SHP77 treated with DMSO at 0.1 percent for 48 hours (cell line): ENCODE results near the gene MYADML2.

ENCODE experiments used
- DNase-seq: peaks from one replicate; lab custom pipeline; 2025; lab: John Stamatoyannopoulos, UW

The MYADML2 gene

DNA sequence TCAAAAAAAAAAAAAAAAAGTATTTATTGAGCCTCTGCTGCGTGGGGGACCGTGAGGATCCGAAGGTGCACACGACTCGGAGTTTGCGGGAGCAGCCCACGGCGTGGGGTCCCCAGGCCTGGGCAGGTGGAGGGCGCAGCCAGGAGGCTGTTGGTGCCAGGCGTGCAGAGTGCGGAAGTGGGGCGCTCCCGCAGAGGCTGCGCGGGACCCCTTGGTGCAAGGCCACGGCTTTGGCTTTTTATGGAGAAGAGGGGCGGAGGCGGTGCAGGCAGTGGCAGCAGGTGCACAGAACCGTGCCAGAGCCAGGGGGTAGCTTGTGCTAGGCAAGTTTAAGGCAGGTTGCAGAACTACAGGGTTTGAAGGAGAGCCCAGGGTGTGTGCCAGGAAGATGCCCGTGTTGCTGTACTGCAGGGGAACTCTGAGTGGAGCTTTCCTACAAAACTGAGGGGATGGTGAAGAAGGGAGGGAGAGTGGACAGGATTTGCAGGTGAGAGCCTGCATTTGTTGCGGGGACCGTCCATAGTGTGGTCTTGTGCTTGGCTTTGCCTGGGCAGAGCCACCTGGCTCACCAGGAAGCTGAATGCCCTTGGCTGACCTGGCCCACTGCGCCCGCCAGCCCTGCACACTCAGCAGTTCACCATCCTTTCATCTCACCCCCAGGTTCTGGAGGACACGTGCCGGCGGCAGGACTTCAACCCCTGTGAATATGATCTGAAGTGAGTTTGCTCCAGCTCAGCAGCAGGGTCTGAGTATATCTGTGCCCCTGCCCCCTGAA, 31.7 kb upstream of the MYADML2 start:
- no peak for DNase-seq

- peak; percentile 69 for DNase-seq
Observed at GRCh38 chr17:81977211-81977808, 30.3 kb upstream of the MYADML2 start, which contains the start of gene ASPSCR1. TSS of gene ASPSCR1 (plus strand) at chr17:81977629. CDS start at chr17:81977647, 18 bp downstream.

DNA sequence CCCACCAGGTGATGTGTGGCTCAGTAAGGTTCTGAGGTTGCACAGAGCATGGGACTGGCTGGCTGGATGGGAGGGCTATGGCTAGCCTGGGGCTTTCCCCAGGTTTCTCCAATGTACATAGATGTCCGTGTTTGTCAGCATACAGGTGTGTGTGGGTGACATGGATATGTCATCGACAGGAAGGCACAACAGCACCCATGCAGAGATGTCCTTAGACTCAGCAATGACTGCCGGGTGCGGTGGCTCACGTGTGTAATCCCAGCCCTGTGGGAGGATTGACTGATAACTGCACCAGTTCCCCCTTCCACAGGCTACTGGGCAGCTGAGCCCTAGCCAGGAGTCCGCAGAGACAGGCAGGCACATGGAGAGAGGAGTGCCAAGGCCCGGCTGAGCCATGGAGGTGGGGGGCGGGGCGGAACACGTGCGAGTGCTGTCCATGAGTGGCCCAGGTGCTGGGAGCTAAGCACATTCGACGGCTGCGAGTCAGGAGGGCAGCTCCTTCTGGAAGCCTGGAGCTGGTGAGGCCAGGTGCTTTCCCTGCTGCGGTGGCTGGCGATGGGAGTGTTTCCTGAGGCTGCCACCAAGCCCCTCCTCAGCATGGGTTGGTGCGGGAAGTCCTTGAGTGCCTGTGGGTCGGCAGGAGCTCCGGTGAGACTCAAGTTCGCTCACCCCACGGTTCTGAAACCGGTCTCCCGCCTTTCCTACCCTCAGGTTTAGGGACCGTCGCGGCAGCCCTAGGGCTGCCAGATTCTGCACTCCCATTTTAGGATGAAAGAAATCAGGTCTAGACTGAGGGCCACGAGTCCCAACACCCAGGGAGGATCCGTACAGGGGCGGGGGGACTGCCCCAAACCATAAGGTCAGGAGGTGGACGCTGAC, 29.5 kb upstream of the MYADML2 start:
- DNase-seq: peak; percentile 92

- DNase-seq: no peak
Observed at GRCh38 chr17:81973432-81973831, 26.4 kb upstream of the MYADML2 start.

DNA sequence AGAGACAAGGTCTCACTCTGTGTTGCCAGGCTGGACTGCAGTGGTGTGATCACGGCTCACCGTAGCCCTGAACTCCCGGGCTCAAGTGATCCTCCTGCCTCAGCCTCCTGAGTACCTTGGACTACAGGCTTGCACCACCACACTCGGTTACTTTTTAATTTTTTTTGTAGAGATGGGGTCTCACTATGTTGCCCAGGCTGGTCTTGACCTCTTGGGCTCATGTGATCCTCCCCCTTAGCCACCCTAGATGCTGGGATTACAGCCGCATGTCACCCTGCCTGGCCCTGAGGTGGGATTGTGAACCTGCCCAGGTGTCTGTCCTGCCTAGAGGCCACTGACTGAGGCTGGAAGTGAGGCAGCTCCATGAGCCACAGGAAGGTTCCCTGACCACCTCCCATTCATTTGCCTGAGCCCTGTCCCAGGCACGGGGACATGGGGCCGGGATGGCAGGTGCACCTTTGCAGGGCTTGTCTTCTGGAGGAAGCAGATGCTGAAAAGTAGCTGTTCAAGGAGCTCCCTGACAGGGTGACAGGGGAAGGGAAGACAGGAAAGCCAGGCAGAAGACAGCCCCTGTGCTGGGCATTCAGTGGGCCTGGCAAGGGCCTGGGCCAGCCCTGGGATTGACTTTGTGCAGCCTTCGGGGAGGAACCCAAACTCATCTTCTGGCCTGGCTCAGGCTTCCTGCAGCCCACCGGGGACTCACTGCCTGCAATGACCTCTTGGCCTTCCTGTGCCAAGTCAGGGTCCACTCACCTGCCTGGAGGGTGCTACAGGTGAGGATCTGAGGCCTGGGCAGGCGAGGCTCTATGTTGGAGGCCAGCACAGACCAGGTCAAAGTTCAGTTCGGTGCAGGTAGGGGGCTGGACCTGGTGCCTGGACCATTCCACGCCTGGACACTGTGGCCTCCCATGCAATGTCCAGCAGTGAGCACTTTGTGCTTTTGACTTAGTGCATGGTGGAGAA, 22.1 kb upstream of the MYADML2 start:
- DNase-seq: no peak

DNA sequence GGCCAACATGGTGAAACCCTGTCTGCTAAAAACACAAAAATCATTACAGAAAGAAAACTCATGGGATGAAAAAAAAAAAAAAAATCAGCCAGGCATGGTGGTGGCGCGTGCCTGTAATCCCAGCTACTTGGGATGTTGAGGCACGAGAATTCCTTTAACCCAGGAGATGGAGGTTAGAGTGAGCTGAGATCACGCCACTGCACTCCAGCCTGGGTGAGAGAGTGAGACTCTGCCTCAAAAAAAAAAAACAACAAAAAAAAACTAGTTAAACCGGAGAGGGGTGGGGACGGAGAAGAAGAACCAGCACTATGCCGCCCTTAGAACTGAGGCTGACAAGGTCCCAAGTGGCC, 21.3 kb upstream of the MYADML2 start:
- DNase-seq: no peak

DNA sequence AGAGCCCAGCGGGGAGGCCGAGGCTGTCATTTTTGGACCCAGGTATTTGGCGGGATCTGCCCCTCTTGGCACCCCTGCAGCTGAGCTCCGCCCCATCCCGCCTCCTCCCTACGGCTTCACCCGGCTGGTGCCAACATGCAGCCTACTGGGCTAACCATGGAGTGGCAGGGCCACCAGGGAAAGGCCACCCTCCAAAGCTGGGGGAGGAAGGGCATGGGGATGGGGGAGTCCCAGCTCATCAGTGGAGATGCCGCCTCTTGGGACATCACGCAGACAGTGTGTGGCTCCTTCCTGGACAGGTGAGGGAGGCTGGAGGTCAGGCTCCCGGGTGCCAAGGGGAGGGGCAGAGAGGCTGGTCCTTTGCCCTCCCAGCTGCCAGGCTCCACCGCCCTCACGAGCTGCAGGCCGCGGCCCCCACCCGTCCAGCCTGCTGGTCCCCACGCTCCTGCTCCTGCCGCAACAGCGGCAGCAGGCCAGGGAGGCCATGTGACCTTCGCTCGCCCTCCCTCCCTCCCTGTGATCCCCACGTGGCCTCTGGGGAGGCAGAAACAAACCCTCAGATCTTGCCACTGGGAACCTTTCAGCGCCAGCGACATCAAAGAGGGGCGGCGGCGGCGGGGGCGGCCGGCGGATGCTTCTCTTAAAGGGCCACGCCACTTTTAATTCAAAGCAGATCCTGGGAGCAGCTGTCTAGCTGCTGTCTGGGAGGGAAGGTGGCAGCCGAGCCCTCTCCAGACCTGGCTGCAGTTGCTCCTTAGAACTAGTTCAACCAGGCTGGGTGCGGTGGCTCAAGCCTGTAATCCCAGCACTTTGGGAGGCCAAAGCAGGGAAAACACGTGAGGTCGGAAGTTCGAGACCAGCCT, 20.7 kb upstream of the MYADML2 start:
- peak; percentile 62 for DNase-seq

DNA sequence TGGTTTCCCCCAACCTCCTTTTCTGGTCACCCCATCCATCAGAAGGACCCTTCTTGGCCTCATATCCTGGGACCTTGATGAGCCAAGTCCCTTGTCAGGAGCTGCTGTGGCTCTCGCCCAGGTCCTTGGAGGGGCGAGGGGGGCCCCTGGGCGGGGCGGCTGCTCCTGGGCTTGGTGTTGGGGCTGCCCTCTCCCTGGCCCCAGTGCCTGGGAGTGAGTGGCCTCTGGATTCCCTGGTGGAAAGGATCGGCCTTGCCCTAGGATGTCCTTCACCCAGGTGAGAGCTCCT, 20.2 kb upstream of the MYADML2 start:
- DNase-seq: no peak

- DNase-seq: peak; percentile 71
Observed at GRCh38 chr17:81966343-81967243, 19.6 kb upstream of the MYADML2 start.

DNA sequence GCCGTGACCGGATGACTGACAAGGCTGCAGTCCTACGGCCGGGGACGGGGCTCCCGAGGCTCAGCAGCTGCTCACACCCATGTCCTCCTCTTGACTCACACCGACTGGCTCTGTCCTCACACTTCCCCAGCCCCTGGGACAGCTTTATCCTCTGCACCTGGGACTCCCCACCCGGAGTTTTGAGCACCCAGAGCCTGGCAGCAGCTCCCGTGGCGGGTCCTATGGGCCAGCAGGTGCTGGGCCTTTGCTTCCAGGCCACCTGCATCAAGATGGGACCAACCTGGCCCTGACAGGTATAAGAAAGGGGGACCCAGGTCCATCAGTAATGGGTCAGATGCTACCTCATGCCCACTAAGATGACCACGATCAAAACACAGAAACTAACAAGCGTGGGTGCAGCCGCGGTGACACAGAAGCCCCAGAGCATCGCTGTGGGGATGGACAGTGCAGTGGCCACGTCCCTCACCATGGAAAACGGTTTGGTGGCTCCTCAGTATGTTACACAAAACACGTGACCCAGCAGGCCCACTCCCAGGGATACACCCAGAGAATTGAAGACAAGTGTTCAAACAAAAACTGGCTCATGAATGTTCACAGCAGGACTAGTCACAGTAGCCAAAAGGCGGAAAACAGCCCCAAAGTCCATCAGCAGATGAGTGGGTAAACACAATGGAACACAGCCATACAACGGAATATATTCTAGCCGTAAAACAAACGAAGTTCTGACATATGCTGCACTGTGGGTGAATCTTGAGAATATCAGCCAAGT, 17.2 kb upstream of the MYADML2 start:
- DNase-seq: no peak

GRCh38 chr17:81962499-81963441, 15.7 kb upstream of the MYADML2 start:
- no peak for DNase-seq

DNA sequence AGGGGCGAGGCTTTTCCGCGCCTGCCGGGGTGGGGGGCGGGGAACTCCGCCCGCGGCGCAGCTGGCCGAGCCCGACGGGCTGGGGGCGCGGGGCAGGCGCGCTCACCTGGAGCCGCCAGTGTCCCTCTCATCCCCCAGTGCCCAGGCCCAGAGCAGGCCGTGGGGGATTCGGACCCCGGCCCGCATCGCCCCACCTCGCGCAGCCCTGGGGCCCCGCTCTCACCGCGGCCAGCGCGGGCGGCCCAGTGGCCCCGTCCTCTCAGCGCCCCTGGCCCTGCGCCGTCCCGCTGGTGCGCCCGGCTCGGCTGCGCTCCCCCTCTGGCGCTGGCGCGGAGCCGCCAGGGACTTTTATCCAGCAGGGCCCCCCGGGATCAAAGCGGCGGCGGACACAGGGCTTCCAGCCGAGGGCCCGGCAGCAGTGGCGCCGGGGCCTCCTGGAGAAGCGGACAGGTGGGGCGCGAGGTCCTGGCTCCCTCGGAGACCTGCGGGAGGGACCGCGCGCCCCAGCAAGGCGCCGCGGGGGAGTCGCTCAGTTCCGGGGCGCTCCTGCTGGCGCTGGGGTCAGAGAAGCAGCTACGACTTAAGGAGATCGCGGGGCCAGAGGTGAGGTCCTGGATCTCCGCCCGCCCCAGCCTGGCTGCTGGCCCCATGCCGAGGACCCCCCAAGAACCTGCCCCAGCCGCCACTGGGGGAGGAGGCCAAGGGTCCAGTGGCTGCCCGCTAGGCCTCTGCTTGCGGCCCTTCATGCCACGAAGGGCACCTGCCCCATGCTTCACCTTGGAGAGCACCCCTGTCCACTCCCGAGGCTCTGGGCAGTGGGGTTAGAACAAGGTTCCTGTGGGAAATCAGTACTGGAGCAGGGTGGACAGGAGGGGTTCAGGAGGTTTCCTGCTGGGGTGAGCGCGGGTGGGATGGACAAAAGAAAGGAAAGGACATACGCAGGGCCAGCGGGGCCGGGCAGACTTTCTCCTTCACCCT, 14.8 kb upstream of the MYADML2 start:
- no peak for DNase-seq

GRCh38 chr17:81961087-81961511, 14.1 kb upstream of the MYADML2 start, which contains the start of gene NOTUM:
TSS of gene NOTUM (minus strand) at chr17:81961187. CDS start at chr17:81960909, 278 bp downstream.
- DNase-seq: no peak

GRCh38 chr17:81960130-81960958, 13.3 kb upstream of the MYADML2 start:
- no peak for DNase-seq

GRCh38 chr17:81959362-81960129, 12.5 kb upstream of the MYADML2 start:
- no peak for DNase-seq
